Esophagus muscularis mucosa (tissue), 4 donors: ENCODE results near the gene ZEB2. TPM values are rescaled to one million over a fixed set of nuclear protein-coding genes. Genes with fewer than 3 reads are reported as not detected.

ENCODE experiments used
- DNase-seq: peaks from one replicate; pipeline ENCODE4 v3.0.0-alpha.2; 2017; ENCODE audit errors: extremely low spot score
- H3K27ac ChIP-seq, 4 donors: fragments of 200-600 bp; sonication (generic); replicated peaks in 1 of 4; 1 replicate in 3 of 4; 2 replicates in 1 of 4; pipeline ENCODE4 v1.5.1; 2016 to 2019; ENCODE audit warnings: mild to moderate bottlenecking in 1 of 4
- H3K27me3 ChIP-seq, 4 donors: fragments of 200-600 bp; sonication (generic); one replicate each; pipeline versions ENCODE4 v1.5.1 to v1.6.0; 2016 to 2019
- H3K36me3 ChIP-seq, 4 donors: fragments of 200-600 bp; sonication (generic); one replicate each; pipeline ENCODE4 v1.5.1; 2016 to 2019
- H3K4me1 ChIP-seq, 4 donors: fragments of 200-600 bp; sonication (generic); one replicate each; pipeline ENCODE4 v1.5.1; 2016 to 2019
- H3K4me3 ChIP-seq, 4 donors: fragments of 200-600 bp; sonication (generic); 1 replicate in 2 of 4; 2 replicates in 2 of 4; pipeline ENCODE4 v1.5.1; 2016 to 2019; ENCODE audit warnings: mild to moderate bottlenecking in 4 of 4, moderate library complexity in 1 of 4
- H3K9me3 ChIP-seq, 4 donors: fragments of 200-600 bp; sonication (generic); 1 replicate in 3 of 4; 2 replicates in 1 of 4; pipeline ENCODE4 v1.5.1; 2016 to 2019
- EP300 ChIP-seq: sonication (generic); formaldehyde crosslinking; IDR thresholded peaks from one replicate; pipeline ENCODE4 v1.6.1; 2017; ENCODE audit warnings: antibody characterized with exemption
- POLR2A ChIP-seq: fragments of 450-650 bp; IDR thresholded peaks from one replicate; pipeline ENCODE4 v1.6.1; 2017; ENCODE audit warnings: antibody characterized with exemption, moderate library complexity, mild to moderate bottlenecking, low read depth
- POLR2AphosphoS5 ChIP-seq, 2 donors: sonication (generic); formaldehyde crosslinking; IDR thresholded peaks; one replicate each; pipeline ENCODE4 v1.6.1; 2017; ENCODE audit warnings: antibody characterized with exemption in 2 of 2
- WGBS: methylation state at CpG from one replicate; pipeline ENCODE4 v1.1.5; 2018; 5-methylcytosine and 5-hydroxymethylcytosine counted together
- intact Hi-C: fragments of 100-400 bp; cut with DNase I; formaldehyde crosslinking; loops from one replicate; pipeline ENCODE4 v1.15.1; 2023
- total RNA-seq, 4 donors: library from RNA; depleted of rRNA; stranded (reverse); fragments of >200 nt; gene quantifications; one replicate each; pipeline versions ENCODE4 v1.1.0 to v1.2.1, GENCODE V29; 2016
- TF ChIP-seq, protein P1 (sequence below), 3 experiments: fragments of 200-600 bp in 2 of 3; fragments of 450-650 bp in 1 of 3; sonication (generic) in 2 of 3; IDR thresholded peaks; one replicate each; pipeline ENCODE4 v1.5.1; 2017 to 2019; ENCODE audit warnings: antibody characterized with exemption in 3 of 3, mild to moderate bottlenecking in 2 of 3, moderate library complexity in 1 of 3

ZEB2 gene
- total RNA-seq, 4 donors from 2014 or later = 41.2 to 68.3 (median 55.7) TPM

GRCh38 chr2:144389151-144389929, 130.6 kb downstream of the ZEB2 start:
- intact Hi-C loops = no loop called here
- Histone ChIP-seq H3K4me1 (peaks cover 0 to 17% (median 7%) of the 10 kb centered on the region in 4 donors), H3K9me3 (no peaks in the 10 kb centered on the region), H3K27me3 (no peaks in the 10 kb centered on the region), H3K36me3 (peaks cover 0 to 10% (median 7%) of the 10 kb centered on the region in 4 donors), H3K27ac (no peak overlapping the region), H3K4me3 (peak overlapping the region; percentile 6 to 32 (median 20))
- DNase-seq = no peak
- 84% methylated on average over 37 of the region's 37 CpGs for WGBS
- TF ChIP-seq POLR2AphosphoS5 (IDR thresholded peaks at IDR 0.05) (no peak), POLR2A (no peak), EP300 (no peak)
- TF ChIP-seq, protein P1, sequence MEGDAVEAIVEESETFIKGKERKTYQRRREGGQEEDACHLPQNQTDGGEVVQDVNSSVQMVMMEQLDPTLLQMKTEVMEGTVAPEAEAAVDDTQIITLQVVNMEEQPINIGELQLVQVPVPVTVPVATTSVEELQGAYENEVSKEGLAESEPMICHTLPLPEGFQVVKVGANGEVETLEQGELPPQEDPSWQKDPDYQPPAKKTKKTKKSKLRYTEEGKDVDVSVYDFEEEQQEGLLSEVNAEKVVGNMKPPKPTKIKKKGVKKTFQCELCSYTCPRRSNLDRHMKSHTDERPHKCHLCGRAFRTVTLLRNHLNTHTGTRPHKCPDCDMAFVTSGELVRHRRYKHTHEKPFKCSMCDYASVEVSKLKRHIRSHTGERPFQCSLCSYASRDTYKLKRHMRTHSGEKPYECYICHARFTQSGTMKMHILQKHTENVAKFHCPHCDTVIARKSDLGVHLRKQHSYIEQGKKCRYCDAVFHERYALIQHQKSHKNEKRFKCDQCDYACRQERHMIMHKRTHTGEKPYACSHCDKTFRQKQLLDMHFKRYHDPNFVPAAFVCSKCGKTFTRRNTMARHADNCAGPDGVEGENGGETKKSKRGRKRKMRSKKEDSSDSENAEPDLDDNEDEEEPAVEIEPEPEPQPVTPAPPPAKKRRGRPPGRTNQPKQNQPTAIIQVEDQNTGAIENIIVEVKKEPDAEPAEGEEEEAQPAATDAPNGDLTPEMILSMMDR (IDR thresholded peaks at IDR 0.05) = no peak

DNA sequence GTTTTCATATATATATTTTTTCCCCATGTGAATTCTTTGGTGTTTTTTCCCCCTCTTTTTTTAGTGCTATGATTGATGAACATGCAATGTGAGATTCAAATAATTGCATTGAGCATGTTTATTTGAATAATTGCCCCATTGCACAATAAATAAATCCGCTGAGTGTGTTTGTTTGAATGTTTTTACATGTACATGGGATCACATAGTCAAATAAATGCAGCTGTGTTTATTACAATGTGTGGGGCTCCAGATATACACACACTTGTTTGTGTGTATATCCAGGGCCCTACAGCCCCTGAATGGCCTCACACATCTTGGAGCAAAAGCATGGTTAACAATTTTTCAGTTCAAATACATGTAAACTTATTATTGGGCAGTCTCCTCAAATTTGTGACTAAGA, 134.5 kb downstream of the ZEB2 start:
- Histone ChIP-seq H3K27ac (no peak overlapping the region), H3K4me1 (peaks cover 1 to 5% (median 3%) of the 10 kb centered on the region in 4 donors), H3K9me3 (no peaks in the 10 kb centered on the region), H3K27me3 (no peaks in the 10 kb centered on the region), H3K36me3 (peaks cover 0 to 9% (median 5%) of the 10 kb centered on the region in 4 donors), H3K4me3 (no peak overlapping the region)
- WGBS = 81% methylated on average over 1 of the region's 1 CpG
- intact Hi-C loops = no loop called here
- DNase-seq = no peak
- TF ChIP-seq POLR2AphosphoS5 (IDR thresholded peaks at IDR 0.05) (no peak), POLR2A (no peak), EP300 (no peak)
- TF ChIP-seq, protein P1 (IDR thresholded peaks at IDR 0.05) = no peak

- no peak for TF ChIP-seq POLR2AphosphoS5 (IDR thresholded peaks at IDR 0.05)
- TF ChIP-seq, protein P1 (IDR thresholded peaks at IDR 0.05) = no peak
- TF ChIP-seq EP300 = no peak
- TF ChIP-seq POLR2A = no peak
- intact Hi-C loops = no loop called here
Measured at GRCh38 chr2:144383571-144384100, 136.3 kb downstream of the ZEB2 start.

GRCh38 chr2:144382849-144383248, 137.1 kb downstream of the ZEB2 start:
- intact Hi-C loops = no loop called here
- WGBS = 83% methylated on average over 2 of the region's 2 CpGs
- Histone ChIP-seq H3K4me3 (no peak overlapping the region), H3K27ac (no peak overlapping the region), H3K36me3 (no peaks in the 10 kb centered on the region), H3K27me3 (no peaks in the 10 kb centered on the region), H3K9me3 (no peaks in the 10 kb centered on the region), H3K4me1 (peaks cover 0 to 8% (median 5%) of the 10 kb centered on the region in 4 donors)
- DNase-seq = no peak
- TF ChIP-seq POLR2AphosphoS5 (IDR thresholded peaks at IDR 0.05) (no peak), POLR2A (no peak), EP300 (no peak)
- TF ChIP-seq, protein P1 (IDR thresholded peaks at IDR 0.05) = no peak

More at GRCh38 chr2:144383571-144384100, 136.3 kb downstream of the ZEB2 start:
- Histone ChIP-seq H3K36me3 (no peaks in the 10 kb centered on the region), H3K27me3 (no peaks in the 10 kb centered on the region), H3K9me3 (no peaks in the 10 kb centered on the region), H3K27ac (no peak overlapping the region), H3K4me1 (peaks cover 0 to 8% (median 5%) of the 10 kb centered on the region in 4 donors), H3K4me3 (no peak overlapping the region)
- DNase-seq = no peak
- WGBS = 82% methylated on average over 4 of the region's 4 CpGs
